ENCODE data around the gene RELB. TPM values are rescaled to one million over a fixed set of nuclear protein-coding genes. Genes with fewer than 3 reads are reported as not detected.

The RELB gene
- total and polyA plus RNA-seq, 10 of the 15 experiments (the other 5 are each of a cell fraction or from before 2014, with no cell fraction given) = 0.66 to 43.8 (median 12.8) TPM

GRCh38 chr19:45050036-45050435 lies 48.8 kb downstream of the RELB start (continued):
- no peak for TF ChIP-seq ZBTB11 (CRISPR knock-in tag; IDR thresholded peaks at IDR 0.05)
- no peak for TF ChIP-seq YBX1 (IDR thresholded peaks at IDR 0.05)
- no peak for TF ChIP-seq CEBPB (IDR thresholded peaks at IDR 0.05; ENCODE audit: borderline replicate concordance in 1 of 2, low read depth in 2 of 2, low read length in 2 of 2)
- TF ChIP-seq TCF7 (IDR thresholded peaks at IDR 0.05; ENCODE audit: borderline replicate concordance) = no peak

GRCh38 chr19:45051929-45052579 lies 50.8 kb downstream of the RELB start:
- H3K79me2 ChIP-seq (ENCODE audit: control insufficient read depth, insufficient read depth, low read length) = peaks cover 26% of the 10 kb centered on the region
- ATAC-seq (peak; percentile 79), FAIRE-seq (no peak), DNase-seq (ENCODE audit: low read depth, low spot score) (no peak)
- no peaks in the 10 kb centered on the region; the same call in 1 of the 2 replicates for H4K20me1 ChIP-seq (ENCODE audit: control insufficient read depth, insufficient read depth)
- SMC1A ChIA-PET (ENCODE audit: uncharacterized antibody, unreplicated experiment) = interaction anchor here (1.0 to 2.2 kb wide), 6 partner anchors 10 to 63 kb away, joined by 3 to 7 read pairs (median 4); partner anchors contain the start of gene CLASRP
- peak overlapping the region; percentile 53 for H3K4me2 ChIP-seq (ENCODE audit: control insufficient read depth, insufficient read depth)
- no TSS peak for BruUV-seq (replicated peaks)
- H3K27ac ChIP-seq (ENCODE audit: control insufficient read depth, insufficient read depth) = peak overlapping the region; percentile 61; the same call in 1 of the 2 replicates
- no peaks in the 10 kb centered on the region for H3K9me3 ChIP-seq (replicated peaks; ENCODE audit: control insufficient read depth, insufficient read depth, low read length)
- CTCF ChIA-PET = interaction anchor here (0.8 to 2.1 kb wide), 9 partner anchors 10 to 148 kb away, joined by 3 to 8 read pairs (median 3); partner anchors contain the start of gene CLASRP
- no peak overlapping the region for H2AFZ ChIP-seq (ENCODE audit: control insufficient read depth, low read depth, low read length)
- WGBS (ENCODE audit: insufficient coverage, insufficient replicate concordance, low lambda C conversion rate, missing lambda C conversion rate) = 16% methylated on average over 9 of the region's 9 CpGs
- POLR2A ChIA-PET = interaction anchor here (0.6 to 1.4 kb wide), 3 partner anchors 9 to 126 kb away, joined by 3 to 10 read pairs (median 4); partner anchors contain the start of genes BLOC1S3 and TRAPPC6A
- intact Hi-C loops (cut with micrococcal nuclease; ENCODE audit: unreplicated experiment) (no loop called here), in situ Hi-C loops (cut with MboI) (no loop called here)
- peaks cover 25% of the 10 kb centered on the region for H3K4me1 ChIP-seq (ENCODE audit: control insufficient read depth, insufficient read depth, low read length)
- H3K4me3 ChIP-seq = no peak overlapping the region
- H3K36me3 ChIP-seq (ENCODE audit: control insufficient read depth in 2 of 2, insufficient read depth in 2 of 2, low read length in 1 of 2) = peaks cover 20 to 26% of the 10 kb centered on the region in 2 experiments; a peak in 3 of 4 replicates
- RAD21 ChIA-PET (ENCODE audit: unreplicated experiment) = interaction anchor here (0.9 to 1.5 kb wide), 5 partner anchors 13 to 73 kb away, joined by 3 to 9 read pairs (median 3); partner anchors contain the start of gene CLASRP
- H3K27me3 ChIP-seq (replicated peaks in 1 of 2; ENCODE audit: control insufficient read depth in 2 of 2, insufficient read depth in 2 of 2, low read length in 1 of 2) = no peaks in the 10 kb centered on the region
- no peak overlapping the region for H3K9ac ChIP-seq (ENCODE audit: control insufficient read depth, insufficient read depth, low read length)
- TF ChIP-seq JUNB (IDR thresholded peaks at IDR 0.05) (no peak), IRF5 (IDR thresholded peaks at IDR 0.05; ENCODE audit: borderline replicate concordance) (no peak), TCF7 (IDR thresholded peaks at IDR 0.05; ENCODE audit: borderline replicate concordance) (no peak), HDGF (IDR thresholded peaks at IDR 0.05) (peak; percentile 62; the same call in 1 of the 2 replicates), E2F8 (IDR thresholded peaks at IDR 0.05; ENCODE audit: low read depth, partially characterized antibody) (no peak), ATF3 (IDR thresholded peaks at IDR 0.05; ENCODE audit: borderline replicate concordance, extremely low read depth, low read depth, low read length) (no peak), PAX8 (IDR thresholded peaks at IDR 0.05) (no peak)
- TF ChIP-seq, protein P1, sequence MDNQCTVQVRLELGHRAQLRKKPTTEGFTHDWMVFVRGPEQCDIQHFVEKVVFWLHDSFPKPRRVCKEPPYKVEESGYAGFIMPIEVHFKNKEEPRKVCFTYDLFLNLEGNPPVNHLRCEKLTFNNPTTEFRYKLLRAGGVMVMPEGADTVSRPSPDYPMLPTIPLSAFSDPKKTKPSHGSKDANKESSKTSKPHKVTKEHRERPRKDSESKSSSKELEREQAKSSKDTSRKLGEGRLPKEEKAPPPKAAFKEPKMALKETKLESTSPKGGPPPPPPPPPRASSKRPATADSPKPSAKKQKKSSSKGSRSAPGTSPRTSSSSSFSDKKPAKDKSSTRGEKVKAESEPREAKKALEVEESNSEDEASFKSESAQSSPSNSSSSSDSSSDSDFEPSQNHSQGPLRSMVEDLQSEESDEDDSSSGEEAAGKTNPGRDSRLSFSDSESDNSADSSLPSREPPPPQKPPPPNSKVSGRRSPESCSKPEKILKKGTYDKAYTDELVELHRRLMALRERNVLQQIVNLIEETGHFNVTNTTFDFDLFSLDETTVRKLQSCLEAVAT (IDR thresholded peaks at IDR 0.05) = no peak
